ENCODE measurements around the gene ADGRA1.
"Not testable (repeated sequence)": the region's sequence is repeated elsewhere in the genome, so short reads cannot be mapped to it uniquely, and the experiment has no call there.

Gene ADGRA1

DNA sequence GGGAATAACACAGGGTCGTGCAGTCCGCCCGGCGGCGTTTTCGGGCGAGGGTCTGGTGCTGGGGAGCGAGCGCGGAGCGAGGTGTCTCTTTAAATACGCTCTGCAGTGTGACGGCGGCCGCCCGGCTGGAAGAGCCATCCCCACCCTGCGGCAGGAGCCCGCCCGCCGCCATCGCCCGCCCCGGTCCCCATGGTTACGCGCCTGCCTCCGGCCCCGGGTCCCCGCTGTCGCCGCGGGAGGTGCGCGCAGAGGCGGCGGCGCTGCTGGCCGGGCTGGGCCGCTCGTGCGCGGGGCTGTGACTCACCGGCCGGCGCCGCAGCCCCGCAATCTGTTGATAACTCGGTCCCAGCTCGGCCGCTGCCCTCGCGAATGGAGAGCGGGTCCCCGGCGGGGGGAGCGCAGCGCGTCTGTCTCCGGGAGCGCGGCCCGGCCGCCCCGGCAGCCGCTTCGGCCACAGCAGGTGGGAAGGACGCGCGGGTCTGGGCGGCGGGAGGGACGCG is at the start of gene ADGRA1:
Gene ADGRA1 (plus strand): TSS at position 246 of the 500 bp plus-strand sequence. CDS start 986 bp downstream, outside the sequence.
- no peak for DNase-seq

DNA sequence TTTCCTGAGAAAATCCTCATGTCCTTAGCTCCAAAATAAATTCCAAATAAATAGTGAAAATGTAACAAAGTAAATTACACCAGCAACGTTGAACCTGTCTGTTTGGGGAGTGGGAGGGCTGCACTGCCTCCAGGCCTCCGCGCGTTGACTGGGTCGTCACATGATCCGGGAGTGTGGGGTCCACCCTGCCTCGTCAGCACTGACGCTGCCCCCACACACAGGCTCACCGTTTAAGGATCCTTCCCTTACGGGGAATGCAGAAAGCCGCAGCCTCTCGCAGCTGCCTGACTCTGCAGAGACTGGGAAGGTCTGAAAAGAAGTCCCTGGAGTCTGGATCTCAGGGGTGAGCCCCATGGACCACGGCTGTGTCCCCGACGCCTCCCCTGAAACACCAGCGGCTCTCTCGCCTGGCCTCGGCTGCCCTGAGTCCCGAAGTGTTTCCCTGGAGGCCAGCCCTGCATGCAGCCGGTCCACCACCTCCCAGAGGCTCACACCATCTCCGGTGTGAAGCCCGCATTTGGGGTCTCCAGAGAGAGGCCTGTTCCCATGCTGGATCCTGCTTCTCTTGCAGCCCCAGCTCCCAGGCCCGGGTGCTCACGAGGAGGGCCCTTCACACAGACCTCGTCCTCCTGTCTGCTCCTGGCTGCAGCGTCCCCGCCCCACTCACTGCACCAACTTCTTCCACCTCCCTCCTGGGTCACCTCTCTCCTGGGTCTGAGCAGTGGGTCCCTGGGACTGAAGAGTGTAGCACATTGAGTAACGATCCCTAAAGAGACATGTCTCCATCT is 49.5 kb upstream of the ADGRA1 start:
- DNase-seq = no peak

DNA sequence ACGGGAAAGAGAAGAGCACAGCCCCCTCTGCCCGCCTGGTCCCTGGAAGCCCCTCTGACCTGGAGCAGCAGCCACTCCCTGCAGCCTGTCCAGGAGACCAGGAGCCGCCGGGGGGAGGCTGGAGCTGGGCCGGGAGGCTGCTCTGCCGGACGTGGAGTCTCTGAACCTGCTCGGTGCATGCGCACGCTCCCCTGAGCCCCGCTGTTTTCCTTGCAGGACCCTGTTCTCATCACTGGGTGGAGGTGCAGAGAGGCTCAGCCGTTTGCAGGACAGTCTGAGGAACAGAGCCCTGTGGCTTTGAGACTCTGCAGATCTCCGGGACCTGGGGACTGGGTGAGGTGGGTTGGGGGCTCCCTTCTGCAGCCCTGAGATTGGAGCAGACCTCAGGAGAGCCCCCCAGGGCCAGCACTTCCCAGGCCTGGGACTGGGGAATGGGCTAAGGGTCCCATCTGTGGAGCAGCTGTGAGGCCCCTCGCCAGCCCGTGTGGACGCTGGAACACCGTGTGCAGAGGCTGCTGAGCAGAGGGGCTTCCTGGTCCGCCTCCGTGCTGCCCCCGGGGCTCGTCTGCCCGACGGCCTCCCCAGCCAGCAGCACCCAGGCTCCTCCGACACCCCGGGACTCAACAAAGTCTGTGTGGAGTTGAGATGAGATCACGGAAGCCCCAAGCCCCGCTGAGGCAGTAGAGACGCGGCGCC is 48.5 kb upstream of the ADGRA1 start:
- no peak for DNase-seq

DNA sequence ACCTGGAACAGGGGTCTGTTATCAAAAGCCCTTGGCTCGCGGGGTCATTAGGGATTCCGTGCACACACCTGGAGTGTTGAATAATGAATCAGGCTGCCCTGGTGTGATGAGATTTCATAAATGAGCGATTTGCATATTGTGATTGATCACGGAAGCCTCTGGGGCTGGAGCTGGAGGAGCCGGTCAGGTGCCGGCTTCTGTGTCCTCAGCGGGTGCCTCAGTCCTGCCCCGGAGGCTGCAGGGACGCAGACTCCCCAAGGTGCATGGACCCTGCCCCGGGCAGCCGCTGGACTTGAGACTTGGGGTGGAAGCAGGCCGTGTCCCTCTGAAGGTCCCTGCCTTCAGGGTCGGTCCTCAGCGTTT is 47.9 kb upstream of the ADGRA1 start:
- DNase-seq = no peak

- DNase-seq = no peak
Observed at GRCh38 chr10:133040198-133040597, 47.5 kb upstream of the ADGRA1 start.

DNA sequence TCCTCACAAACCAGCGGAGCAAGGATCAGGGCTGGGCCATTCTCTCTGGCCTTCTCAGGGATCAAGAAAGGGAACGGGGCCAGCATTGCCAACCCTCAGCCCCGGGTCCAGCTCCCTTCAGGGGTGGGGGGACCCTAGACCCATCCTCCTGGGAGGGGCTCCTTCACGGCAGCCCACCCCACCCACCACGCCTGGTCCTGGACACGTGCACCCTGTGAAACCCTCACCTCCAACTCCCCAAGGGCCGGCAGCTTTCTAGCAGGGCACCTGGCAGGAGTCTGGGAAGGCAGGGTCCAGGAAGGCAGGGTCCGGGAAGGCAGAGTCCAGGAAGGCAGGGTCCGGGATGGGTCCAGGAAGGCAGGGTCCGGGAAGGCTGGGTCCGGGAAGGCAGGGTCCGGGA is 46.6 kb upstream of the ADGRA1 start:
- DNase-seq = no peak

- no peak for DNase-seq
Observed at GRCh38 chr10:133042061-133042460, 45.7 kb upstream of the ADGRA1 start.

GRCh38 chr10:133042816-133043215 is 44.9 kb upstream of the ADGRA1 start:
- no peak for DNase-seq

GRCh38 chr10:133043541-133044225 is 44.0 kb upstream of the ADGRA1 start:
- no peak for DNase-seq

DNA sequence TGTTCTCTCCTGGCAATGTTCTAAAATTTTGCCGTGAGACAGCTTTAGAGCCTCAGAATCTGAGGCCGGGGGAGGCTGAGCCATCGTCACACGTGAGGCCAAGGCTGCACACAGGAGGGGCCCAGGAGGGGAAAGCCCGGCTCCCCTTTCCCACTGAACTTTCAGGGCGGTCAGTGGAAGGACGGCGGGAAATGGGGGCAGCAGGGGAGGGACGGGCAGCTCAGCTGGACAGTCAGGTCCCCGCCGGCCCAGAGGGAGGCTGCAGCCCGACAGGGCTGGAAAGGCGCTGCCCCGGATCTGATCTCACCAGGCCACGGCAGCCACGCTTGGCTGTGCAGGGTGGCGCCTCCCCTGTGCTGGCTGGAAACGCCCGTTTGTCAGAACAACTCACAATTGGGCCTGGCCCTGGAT is 43.3 kb upstream of the ADGRA1 start:
- DNase-seq = no peak

DNA sequence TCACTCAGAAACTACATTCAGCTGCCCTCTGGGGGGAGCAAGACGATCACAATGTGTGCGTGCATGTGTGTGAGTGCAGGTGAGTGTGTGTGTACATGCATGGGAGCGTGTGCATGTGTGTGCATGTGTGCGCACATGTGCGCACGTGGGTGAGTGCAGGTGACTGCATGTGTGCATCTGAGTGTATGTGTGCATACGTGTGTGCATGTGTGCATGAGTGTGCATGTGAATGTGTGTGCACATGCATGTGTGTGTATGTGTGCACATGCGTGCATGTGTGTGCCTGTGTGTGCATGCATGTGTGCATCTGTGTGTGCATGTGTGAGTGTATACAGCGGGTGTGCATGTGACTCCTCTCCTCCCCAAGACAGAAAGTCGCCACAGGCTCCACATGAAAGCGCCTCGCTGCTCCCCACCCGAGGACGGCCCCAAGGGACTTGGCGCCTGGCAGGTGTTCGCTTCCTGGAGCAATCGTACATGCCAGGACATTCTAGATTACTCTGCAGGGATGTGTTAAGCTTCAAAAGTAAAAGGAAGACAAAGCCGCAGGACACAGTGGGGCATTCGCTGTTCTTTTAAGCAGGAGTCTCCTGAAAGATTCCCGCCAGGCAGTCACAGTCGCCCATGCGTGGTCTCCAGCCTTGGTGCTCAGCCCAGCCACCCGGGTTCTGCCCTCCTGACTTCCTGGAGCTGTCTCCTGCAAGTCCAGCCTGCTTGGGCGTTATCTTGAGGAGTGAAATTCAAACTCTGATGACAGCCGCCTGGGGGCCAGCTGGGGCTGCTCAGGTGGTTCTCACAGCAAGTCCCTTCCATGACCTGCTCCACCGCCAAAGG is 42.0 kb upstream of the ADGRA1 start:
- no peak for DNase-seq

GRCh38 chr10:133046390-133046765 is 41.3 kb upstream of the ADGRA1 start:
- no peak for DNase-seq

GRCh38 chr10:133047526-133048123 is 40.1 kb upstream of the ADGRA1 start:
- DNase-seq = no peak

DNA sequence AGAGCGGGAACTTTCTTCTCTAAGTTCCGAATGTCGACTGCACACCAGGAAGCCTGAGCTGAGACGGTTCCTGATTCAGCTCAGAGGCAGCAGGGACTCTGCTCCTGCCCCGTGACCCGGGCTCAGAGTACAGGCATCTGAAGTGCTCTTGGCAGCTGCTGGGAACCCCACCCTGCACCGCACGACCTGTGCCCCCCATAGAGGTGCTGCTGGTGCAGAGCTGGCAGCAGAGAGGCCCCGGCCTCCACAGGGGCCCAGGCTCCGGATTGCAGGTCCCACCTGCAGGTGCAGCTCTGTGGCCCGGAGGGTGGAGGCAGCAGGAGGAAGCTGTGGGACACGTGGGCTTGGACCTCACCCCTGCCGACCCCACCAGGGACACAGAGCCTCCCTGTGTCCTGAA is 39.5 kb upstream of the ADGRA1 start:
- no peak for DNase-seq

- no peak for DNase-seq
Observed at GRCh38 chr10:133048926-133049325, 38.8 kb upstream of the ADGRA1 start.

DNA sequence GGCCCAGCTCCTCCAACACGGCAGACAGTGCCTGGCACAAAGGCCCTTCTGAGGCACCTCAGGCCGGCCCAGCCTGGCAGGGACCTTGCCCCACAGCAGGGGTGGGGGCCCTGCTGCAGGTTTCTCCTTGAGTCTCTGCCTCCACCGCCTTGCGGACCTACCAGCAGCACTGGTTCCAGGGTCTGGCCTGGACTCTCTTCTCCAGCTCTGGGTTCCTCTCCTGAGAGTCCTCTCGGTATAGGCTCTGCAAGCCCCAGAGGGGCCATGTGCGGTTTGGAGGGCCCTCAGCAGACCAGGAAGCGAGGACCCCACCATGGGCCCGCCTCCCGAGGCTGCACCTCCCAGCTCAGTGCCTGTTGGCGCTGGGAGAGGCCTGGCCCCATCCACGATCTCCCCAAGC is 38.1 kb upstream of the ADGRA1 start:
- no peak for DNase-seq

DNA sequence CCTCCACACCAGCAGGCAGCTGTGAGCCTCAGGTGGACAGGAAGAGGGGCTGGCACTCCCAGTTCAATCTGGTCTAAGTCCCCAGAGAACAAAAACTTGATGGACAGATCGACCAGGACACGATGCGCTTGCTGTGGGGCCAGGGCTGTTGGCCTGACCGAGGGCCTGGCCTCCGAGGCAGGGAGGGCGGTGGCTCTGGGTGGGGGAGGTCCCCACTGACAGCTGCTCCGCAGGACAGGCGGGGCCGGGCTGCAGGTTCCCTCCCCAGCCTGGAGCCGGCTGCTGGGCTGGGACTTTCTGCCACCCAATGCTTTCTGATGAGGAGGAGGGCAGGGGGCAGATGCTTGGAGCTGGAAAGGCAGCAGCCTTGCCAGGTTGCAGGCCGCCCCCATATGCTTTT is 37.4 kb upstream of the ADGRA1 start:
- DNase-seq = no peak

- DNase-seq = no peak
Observed at GRCh38 chr10:133052076-133052475, 35.6 kb upstream of the ADGRA1 start.

GRCh38 chr10:133053527-133054133 is 34.1 kb upstream of the ADGRA1 start:
- not testable (repeated sequence) for DNase-seq

- no peak for DNase-seq
Observed at GRCh38 chr10:133055470-133055869, 32.3 kb upstream of the ADGRA1 start.

- DNase-seq = no peak
Observed at GRCh38 chr10:133056001-133056400, 31.7 kb upstream of the ADGRA1 start.

GRCh38 chr10:133056651-133057178 is 31.0 kb upstream of the ADGRA1 start:
- DNase-seq = no peak
